Measurements from ENCODE around the gene TBC1D10A.

DNA sequence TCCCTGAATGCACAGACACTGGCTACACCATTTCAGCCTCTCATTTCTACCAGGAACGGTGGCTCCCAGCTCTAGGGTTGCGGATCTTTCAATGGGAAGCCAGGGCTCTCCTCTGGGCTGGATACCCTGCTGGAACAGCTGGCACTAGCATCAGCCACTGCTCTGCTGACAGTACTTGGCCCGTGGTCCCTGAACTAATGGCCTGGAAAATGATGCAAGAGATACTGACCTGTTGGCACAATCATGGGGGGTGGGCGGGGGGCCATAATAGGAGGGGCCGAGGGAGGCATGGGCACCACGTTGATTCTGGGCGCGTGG lies 10.7 kb upstream of the TBC1D10A start:
- TF ChIP-seq EZH2 (IDR thresholded peaks at IDR 0.05) (no peak), POLR2AphosphoS5 (IDR thresholded peaks at IDR 0.05; ENCODE audit: borderline replicate concordance, low read depth, low read length) (no peak), FOXP2 (optimal IDR thresholded peaks at IDR 0.05; ENCODE audit: control extremely low read depth, extremely low read length, insufficient read depth) (no peak)
